Activated CD4-positive, alpha-beta T cell treated with anti-CD3 and anti-CD28 coated beads for 24 hours (primary cell): ENCODE measurements around the gene DOC2A.
A peak's percentile ranks its signal among the peaks of the same experiment; 100 is the strongest.

Source experiments
- DNase-seq, 2 donors: peaks; one replicate each; pipeline ENCODE4 v3.0.0-alpha.2; 2020; ENCODE audit warnings: low read depth in 2 of 2

Gene DOC2A

DNA sequence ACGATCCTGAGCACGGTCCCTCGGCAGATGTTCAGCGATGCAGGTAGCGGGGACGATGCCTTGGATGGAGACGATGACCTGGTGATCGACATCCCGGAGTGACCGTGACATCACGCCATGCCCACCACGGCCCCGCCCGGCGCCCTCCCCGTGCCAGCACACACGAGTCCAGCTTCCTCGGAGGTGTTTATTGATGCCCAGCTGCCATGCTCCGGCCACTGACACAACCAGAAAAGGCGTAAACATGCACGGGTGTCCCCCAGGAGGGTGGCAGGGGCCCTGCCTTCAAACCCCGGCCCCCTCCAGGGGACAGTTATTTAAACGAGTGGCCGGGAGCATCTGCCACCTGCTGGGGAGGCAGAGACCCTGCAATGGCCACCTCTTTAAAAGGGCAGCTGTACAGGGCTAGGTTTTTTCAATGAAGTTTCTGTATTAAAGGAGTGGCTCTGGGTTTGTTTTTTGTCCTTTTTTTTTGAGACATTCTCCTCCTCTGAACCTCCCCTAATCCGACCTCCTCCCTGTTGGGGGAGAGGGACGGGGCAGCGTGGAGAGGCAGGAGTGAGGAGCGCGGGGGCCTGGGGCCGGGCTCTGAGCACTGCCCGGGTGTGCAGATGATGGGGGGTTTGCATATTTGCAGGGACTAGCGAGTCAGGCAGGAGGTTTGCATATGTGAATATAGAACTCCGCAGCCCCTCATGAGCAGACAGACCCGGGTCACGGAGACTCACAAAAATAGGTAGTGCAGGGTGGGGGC lies 5.3 kb downstream of the DOC2A start:
- DNase-seq, result no peak

GRCh38 chr16:30004811-30005242 lies 6.0 kb downstream of the DOC2A start:
- no peak for DNase-seq

GRCh38 chr16:30004424-30004776 lies 6.4 kb downstream of the DOC2A start:
- no peak for DNase-seq

GRCh38 chr16:30003670-30004423 lies 7.0 kb downstream of the DOC2A start:
- DNase-seq, result no peak

GRCh38 chr16:30002614-30003346 lies 8.0 kb downstream of the DOC2A start:
- DNase-seq, result no peak

GRCh38 chr16:30000735-30001631 lies 9.8 kb downstream of the DOC2A start:
- DNase-seq, result no peak

- DNase-seq, result no peak
Observed at GRCh38 chr16:29999605-30000004, 11.2 kb downstream of the DOC2A start.

DNA sequence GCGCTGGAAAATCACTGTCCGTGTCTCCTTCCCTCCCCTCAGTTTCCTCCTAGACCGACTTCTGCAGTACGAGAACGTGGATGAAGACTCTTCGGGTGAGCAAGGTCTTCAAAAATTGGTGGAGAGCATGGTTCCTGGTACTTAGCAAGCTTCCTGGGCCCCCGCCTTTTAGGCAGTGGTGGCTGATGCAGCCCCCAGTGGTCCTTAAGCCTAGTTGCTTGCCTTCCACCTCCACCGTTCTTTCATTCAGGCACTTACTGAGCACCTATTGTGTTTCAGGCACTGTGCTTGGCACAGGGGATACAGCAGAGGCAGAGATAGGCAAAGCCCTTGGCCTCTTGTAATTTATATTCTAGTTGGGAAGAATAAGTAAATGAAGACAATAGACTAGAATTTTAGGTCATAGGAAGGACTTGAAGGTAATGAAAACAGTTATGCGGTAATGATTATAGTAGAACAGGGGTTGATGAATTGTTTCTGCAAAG lies 14.0 kb downstream of the DOC2A start:
- DNase-seq, result no peak

GRCh38 chr16:29995911-29996765 lies 14.7 kb downstream of the DOC2A start, which contains the start of gene INO80E:
Gene INO80E, plus strand, starts transcription at chr16:29996241. Its CDS starts 70 bp downstream, at chr16:29996311.
- peak; percentile 97 to 99 for DNase-seq

- DNase-seq, result peak; percentile 75
Observed at GRCh38 chr16:29995324-29995910, 15.4 kb downstream of the DOC2A start, which contains the start of gene HIRIP3. Gene HIRIP3, minus strand, starts transcription at chr16:29995617. Its CDS starts 12 bp downstream, at chr16:29995605.

GRCh38 chr16:29994600-29995323 lies 16.1 kb downstream of the DOC2A start:
- peak; percentile 61 to 72 for DNase-seq

- no peak for DNase-seq
Observed at GRCh38 chr16:29993903-29994599, 16.8 kb downstream of the DOC2A start.

DNA sequence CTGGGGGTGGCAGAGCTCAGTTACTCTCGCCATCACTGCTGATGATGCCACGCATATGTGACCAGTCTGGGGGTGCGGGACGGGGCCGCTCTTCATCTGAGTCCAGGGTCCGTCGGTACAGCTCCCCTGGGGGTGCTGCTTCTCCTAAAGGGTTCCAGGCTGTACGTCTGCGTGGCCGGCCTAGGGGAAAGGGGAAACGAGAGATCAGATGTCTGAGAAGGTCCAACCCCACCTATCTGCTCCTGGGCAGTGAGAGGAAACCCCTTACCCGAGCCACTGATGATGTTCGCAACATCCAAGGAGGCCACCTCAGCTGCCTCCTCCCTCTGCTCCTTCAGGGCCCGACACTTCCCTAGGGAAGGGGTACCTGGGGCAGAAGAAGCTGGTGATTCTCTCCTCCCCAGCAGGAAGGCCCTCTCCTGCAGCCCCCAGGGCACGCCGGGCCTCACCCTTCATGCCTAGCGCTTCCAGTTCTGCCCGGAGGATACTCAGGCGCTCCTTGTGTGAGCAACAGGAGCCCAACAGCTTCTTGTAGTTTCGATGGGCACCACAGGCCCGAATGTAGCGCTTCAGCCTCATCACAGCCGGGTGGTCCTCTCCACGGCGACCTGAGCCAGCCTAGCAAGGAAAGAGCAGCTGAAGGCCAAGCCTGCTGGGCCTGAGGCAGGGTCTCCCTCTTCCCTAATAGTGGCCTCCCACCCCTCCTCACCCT lies 17.5 kb downstream of the DOC2A start:
- no peak for DNase-seq

GRCh38 chr16:29992344-29992967 lies 18.4 kb downstream of the DOC2A start:
- DNase-seq, result no peak

DNA sequence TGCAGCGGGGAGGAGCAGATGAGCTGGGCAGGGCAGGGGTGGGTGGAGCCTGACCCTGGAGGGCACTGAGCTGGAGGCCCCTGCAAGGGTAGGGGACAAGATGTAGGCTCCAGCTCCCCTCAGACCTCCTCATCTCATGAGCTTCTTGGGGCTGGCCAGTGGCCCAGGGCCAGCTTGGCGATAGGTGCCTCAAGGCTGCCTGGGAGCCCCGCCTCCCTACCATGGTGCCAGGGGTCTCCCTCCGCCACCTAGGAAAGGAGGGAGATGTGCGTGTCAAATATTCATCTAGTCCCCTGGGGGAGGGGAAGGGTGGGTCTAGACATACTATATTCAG lies 19.3 kb downstream of the DOC2A start:
- DNase-seq, result no peak

- no peak for DNase-seq
Observed at GRCh38 chr16:29990883-29991570, 19.8 kb downstream of the DOC2A start.

GRCh38 chr16:29990034-29990433 lies 20.8 kb downstream of the DOC2A start:
- DNase-seq, result no peak
